HTR-8/SVneo (cell line): ENCODE results near the gene TRAF5.
"Not testable (repeated sequence)": the region's sequence is repeated elsewhere in the genome, so short reads cannot be mapped to it uniquely, and the experiment has no call there.

Experiments
- DNase-seq: peaks from one replicate; pipeline ENCODE4 v3.0.0; 2011; ENCODE audit warnings: low spot score, mixed read lengths; ENCODE audit not compliant: insufficient read length
- FAIRE-seq: peaks from 2 replicates; lab custom pipeline; 2011; peaks lifted over from hg19 to GRCh38; lab: Jason Lieb, UNC

The TRAF5 gene

DNA sequence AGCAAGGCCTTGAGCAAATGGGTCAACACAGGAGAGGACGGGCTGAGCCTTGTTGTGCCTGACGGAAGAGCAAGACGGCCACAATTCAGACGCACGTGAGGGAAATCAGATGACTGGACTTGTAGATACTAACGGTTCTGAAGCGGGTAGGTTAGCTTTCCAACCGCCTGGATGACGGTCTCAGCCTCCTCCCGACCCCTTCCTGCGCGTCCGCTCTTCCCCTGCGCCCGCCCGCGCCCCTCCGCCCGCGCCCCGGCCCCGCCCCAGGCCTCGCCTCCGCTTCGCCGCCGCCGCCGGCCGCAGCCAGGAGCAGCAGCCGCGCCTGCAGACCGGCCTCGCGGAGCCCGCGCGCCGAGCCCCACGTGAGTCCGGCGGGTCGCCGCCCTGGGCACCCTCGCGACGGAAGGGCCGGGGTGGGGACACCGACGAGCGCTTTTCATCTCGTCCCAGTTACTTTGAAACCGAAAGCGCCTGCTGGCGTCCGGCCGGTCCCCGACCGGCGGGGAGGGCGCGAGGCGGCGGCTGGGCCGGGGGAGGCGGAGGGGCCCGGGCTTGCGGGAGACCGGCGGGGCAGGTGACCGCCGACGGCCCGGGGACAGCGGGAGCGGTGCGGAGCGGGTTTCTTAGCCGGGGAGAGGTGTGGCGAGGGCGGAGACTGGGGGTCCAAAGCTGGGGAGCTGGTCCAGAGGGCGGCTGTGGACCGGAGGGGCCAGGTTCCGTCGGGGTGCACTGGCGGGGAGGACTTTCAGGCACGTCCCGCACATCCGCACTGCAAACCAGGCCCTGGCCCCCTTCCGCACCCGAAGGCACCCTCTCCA is at the start of gene TRAF5:
TRAF5 (plus strand) TSS at position 306 of the 818 bp plus-strand sequence. CDS start 26,407 bp downstream, outside the sequence.
- peak; percentile 51 for DNase-seq
- no peak for FAIRE-seq

DNA sequence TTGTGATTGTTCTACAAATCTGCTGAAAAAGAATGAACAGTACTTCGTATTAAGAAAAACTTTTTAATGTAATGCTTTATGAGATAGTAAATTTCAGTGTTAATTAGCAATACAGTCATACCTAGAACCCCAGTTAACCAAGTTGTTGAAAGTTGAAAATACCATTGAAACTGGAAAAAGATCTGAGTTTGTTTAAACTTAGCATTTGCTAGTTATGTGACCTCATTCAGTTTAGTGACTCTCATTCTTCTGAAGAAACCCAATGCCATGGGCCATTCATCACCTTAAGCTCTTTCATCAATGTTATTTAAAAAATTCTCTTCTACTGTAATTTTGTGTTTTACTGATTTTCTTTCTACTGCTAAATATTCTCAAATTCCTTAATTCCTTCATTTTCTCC is 47.3 kb upstream of the TRAF5 start:
- DNase-seq, result no peak
- FAIRE-seq, result no peak

DNA sequence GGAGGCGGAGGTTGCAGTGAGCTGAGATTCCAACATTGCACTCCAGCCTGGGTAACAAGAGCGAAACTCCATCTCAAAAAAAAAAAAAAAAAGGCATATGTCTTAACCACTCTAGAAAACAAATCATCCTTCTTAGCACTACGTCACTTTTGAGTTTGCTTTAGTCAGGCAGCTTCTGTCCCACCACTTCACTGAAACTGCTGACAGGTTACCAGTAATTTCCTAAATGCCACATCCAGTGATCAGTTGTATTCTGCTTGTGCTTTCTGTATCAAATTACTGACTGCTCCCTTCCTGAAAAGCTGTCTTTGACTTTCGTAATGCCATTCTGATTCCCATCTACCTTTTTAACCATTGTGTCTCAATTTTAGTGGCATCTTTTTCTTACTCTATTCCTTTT is 45.7 kb upstream of the TRAF5 start:
- DNase-seq (no peak), FAIRE-seq (no peak)

GRCh38 chr1:211281320-211282022 is 45.2 kb upstream of the TRAF5 start:
- no peak for DNase-seq
- FAIRE-seq, result no peak

DNA sequence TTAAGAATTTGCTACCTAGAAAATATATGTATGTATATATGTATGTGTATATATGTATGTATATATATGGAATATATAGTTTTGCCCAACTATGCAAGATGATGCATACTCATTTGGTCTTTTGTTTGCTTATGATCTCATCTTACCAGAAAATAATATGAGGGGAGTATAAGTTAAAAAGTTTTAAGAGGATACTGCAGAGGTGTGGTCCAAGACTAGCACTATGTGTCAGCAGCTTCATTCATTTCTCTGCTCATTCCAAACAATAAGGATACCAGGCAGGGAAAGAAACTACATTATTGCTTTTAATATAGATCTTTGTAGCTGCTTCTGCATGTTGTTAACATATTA is 44.6 kb upstream of the TRAF5 start:
- FAIRE-seq, result no peak
- DNase-seq, result no peak

DNA sequence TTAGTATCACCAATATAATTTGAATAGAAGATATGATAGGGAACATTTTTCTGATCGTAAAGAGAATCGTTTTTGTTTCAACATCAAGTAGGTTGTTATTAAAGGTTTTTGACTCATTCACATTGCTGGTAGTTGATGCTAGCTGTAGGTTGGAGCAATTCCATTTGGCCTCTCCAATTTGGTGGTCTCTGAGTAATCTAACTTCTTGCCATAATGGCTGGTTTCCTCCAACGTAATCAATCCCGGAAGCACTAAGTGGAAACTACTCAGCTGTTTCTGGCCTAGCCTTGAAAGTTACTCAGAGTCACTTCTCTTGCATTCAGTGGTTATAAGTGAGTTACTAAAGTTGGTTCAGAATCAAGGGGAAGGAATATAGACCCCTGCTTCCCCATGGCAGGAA is 41.4 kb upstream of the TRAF5 start:
- FAIRE-seq (no peak), DNase-seq (no peak)

- FAIRE-seq, result no peak
- DNase-seq, result no peak
Measured at GRCh38 chr1:211287218-211287617, 39.4 kb upstream of the TRAF5 start.

DNA sequence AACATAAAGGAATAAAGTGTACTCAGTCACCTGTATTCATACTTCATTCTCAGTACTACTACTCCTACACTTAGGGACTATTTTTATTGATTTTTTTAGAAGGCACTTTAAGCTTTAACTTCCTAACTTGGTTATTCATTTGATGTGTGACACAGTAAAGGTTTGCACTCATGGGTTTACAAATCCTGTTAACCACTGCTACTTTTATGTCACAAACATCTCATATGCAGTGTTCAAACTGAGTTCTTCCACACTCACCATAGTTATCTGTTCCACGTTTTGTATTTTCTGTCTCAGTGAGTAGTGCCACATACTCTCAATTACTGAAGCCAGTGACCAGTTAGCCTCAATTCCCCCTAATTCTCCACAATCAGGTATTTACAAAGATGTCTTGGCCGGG is 34.2 kb upstream of the TRAF5 start:
- no peak for DNase-seq
- no peak for FAIRE-seq

DNA sequence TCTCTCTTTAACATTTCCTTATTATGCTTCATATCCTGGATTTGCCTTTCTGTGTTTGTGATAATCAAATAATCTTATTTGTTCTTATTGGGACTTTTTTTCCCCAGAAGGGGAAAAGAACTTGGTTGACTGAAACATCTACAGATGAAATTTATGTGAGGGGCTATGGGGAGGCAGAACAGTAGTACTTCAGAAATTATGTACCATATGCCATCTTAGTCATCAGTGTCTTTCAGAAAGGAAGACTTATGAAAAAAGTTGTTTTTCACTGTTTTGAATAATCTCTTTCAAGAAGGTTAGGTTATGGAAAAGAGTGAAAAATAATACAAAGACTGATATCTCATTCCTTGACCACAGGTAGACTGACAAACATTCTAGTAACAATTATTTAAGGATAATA is 30.2 kb upstream of the TRAF5 start:
- no peak for DNase-seq
- FAIRE-seq, result no peak

DNA sequence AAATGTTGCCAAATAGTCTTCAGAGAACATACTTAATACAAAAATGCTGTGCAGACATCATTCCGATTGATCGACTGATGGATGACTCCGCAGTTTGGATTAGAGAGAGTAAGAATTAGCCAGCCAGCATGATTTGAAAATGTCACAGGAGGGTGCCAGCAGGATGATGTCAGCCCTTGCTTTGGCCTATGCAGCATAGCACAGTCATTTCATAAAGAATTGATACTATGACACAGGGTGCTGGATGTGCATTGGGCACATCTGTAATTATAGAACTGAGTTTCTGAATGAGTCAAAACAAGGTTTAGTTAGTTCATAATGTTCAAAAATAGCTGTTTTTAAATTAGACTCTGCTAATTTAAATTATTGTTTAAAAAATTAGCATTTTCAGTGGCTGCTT is 21.6 kb upstream of the TRAF5 start:
- DNase-seq, result no peak

GRCh38 chr1:211309617-211310016 is 17.0 kb upstream of the TRAF5 start:
- FAIRE-seq, result no peak

More for the DNA sequence above, 21.6 kb upstream of the TRAF5 start:
- no peak for FAIRE-seq

GRCh38 chr1:211313392-211313791 is 13.2 kb upstream of the TRAF5 start:
- FAIRE-seq, result peak; percentile 54
- no peak for DNase-seq

More at GRCh38 chr1:211309617-211310016, 17.0 kb upstream of the TRAF5 start:
- no peak for DNase-seq

DNA sequence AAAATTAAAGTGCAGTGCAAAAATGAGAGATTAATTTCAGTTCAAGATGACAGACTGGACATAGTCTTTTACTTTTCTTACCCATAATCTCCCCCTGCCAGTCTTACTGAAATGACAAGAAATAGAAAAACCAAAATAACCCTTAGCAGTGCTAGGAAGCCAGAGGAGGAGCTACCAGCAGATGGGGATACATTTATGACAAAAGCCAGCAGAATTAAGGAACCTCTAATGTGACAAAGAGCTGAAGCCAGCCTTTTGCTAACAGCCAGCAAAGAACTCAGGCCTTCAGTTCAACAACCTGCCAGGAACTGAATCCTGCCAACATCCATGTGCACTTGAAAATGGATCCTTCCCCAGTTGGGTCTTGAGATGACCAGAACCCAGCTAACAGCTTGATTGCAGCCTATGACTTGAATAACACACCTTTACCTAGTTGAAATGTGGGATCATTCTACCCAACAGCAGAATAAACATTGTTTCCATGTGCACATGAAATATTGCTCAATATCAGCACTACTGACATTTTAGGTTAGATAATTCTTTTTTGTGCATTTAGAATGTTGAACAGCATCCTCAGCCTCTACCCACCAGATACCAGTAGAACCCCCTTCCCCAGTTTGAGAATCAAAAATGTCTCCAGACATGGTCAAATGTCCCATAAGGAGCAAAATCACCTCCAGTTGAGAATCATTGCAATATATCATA is 7.9 kb upstream of the TRAF5 start:
- no peak for DNase-seq
- FAIRE-seq, result no peak

GRCh38 chr1:211319892-211320291 is 6.7 kb upstream of the TRAF5 start:
- DNase-seq (no peak), FAIRE-seq (no peak)

- FAIRE-seq (no peak), DNase-seq (no peak)
Measured at GRCh38 chr1:211320980-211321379, 5.7 kb upstream of the TRAF5 start.

GRCh38 chr1:211321646-211322045 is 5.0 kb upstream of the TRAF5 start:
- DNase-seq, FAIRE-seq: not testable (repeated sequence)

GRCh38 chr1:211323156-211324063 is 3.2 kb upstream of the TRAF5 start:
- FAIRE-seq (peak; percentile 33), DNase-seq (peak; percentile 75)

DNA sequence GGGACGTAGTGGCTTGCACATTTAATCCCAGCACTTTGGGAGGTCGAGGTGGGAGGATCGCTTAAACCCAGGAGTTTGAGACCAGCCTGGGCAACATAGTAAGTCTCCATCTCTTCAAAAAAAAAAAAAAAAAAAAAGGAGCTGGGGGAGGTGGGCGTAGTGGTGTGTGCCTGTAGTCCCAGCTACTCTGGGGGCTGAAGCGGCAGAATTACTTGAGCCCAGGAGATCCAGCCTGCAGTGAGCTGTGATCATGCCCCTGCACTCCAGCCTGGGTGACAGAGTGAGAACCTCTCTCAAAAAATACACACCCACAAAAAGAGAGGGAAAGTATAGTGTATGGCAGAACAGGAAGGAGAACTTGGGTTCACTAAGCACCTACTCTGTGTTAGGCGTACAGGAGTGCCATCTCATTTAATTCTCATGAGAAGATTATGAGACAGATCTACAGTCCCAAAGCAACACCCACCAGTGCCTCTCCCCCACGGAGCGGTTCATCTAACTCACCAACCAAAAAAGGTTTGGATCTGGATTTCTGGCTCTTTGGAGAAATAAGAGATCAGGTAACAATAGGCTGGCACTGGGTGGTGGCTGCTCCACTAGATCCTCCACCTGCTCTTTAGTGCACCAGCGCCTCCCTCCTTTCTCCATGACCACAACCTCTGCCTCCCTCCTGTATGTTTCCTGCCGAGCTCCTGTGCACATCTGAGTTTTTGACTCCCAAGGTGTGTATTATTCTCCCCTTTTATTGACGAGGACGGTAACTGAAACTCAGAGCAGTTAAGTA is 1.4 kb upstream of the TRAF5 start:
- DNase-seq, result no peak
- no peak for FAIRE-seq

DNA sequence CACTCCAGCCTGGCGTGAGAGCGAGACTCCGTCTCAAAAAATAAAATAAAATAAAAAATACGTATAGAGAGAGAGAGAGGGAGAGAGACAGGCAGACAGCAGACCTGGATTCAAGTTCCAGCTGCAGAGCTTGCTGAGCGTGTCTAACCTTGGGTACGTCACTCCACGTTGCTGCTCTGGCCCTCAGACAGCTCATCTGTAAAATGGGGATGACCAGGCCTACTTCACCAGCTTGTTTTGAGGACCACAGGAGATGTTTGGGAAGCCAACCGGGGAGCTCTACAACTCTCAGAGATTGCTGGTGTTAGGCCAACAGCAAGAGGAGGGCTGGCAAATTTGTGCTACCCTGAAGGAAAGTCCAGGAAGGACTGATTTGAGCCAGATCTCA is 499 bp upstream of the TRAF5 start:
- DNase-seq, result no peak
- no peak for FAIRE-seq
